GM06990 (cell line): Measurements from ENCODE around the gene LRP1.
A peak's percentile ranks its signal among the peaks of the same experiment; 100 is the strongest.

Experiments used
- DNase-seq: peaks from one replicate; pipeline ENCODE4 v3.0.0-alpha.2; 2011; ENCODE audit not compliant: insufficient read length; ENCODE audit errors: extremely low read depth
- H3K27me3 ChIP-seq: replicated peaks from 2 replicates; pipeline ENCODE4 v1.6.0; 2011; ENCODE audit warnings: low read length; ENCODE audit not compliant: control insufficient read depth, insufficient read depth
- H3K36me3 ChIP-seq: 2 replicates; pipeline ENCODE4 v1.5.1; 2011; ENCODE audit warnings: low read length; ENCODE audit not compliant: control insufficient read depth, insufficient read depth
- H3K4me3 ChIP-seq: replicated peaks from 2 replicates; pipeline ENCODE4 v1.5.1; 2011; ENCODE audit warnings: low read depth, mild to moderate bottlenecking, control low read depth, low read length
- CTCF ChIP-seq: IDR thresholded peaks from 2 replicates; pipeline ENCODE4 v1.5.1; 2011; ENCODE audit warnings: low read length, control low read depth, mild to moderate bottlenecking, inconsistent platforms; ENCODE audit not compliant: insufficient read depth, poor library complexity, severe bottlenecking

The LRP1 gene

GRCh38 chr12:57226588-57227314 lies 98.5 kb downstream of the LRP1 start:
- Histone ChIP-seq H3K4me3 (no peak overlapping the region), H3K36me3 (peaks cover 6% of the 10 kb centered on the region), H3K27me3 (peaks cover 5% of the 10 kb centered on the region; the same call in 1 of the 2 replicates)
- DNase-seq = peak; percentile 47
- no peak for TF ChIP-seq CTCF

DNA sequence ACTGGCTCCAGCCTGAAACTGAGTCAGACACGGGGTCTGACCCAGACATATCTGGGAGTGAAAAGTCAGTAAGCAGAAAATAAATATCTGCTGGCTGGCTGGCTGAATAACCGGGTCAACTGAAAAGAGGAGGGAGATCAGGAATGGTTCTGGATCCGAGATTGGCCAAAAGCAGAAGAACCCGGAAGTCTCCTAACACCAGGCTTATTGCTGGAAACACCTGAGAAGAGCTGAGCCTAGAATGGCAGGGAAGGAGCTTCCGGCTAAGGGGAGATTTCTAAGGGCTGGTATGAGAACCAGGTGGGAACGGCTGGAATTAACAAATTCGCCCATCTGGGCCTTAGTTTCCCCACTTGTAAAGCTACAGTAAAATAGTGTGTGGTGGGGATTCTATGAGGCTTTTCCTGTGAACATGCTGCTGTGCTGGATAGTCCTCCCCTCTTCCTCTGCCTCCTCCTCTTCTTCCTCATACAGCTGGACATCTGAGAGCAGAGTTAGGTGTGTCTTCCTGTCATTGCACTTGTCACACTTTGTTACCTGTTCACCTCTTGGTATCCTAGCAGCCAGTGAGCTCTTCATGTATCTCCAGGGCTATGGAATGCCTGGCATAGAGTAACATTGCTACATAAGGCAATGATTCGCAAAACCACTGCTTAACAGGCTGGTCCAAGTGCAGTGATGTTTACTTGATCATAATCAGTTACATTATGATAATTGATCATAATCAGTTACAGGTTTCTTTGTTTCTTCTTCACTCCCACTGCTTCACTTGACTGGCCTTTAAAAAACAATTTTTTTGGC lies 99.2 kb downstream of the LRP1 start:
- Histone ChIP-seq H3K4me3 (no peak overlapping the region), H3K27me3 (peaks cover 5% of the 10 kb centered on the region; the same call in 1 of the 2 replicates), H3K36me3 (peaks cover 13% of the 10 kb centered on the region)
- TF ChIP-seq CTCF = no peak
- no peak for DNase-seq

- H3K36me3 ChIP-seq = peaks cover 26% of the 10 kb centered on the region
- peaks cover 1% of the 10 kb centered on the region; the same call in 1 of the 2 replicates for H3K27me3 ChIP-seq
- peak overlapping the region; percentile 81 for H3K4me3 ChIP-seq
- TF ChIP-seq CTCF = no peak
- no peak for DNase-seq
Measured at GRCh38 chr12:57229046-57229633, 100.9 kb downstream of the LRP1 start.

- no peak for TF ChIP-seq CTCF
- peaks cover 28% of the 10 kb centered on the region for H3K36me3 ChIP-seq
- H3K27me3 ChIP-seq = peaks cover 1% of the 10 kb centered on the region; the same call in 1 of the 2 replicates
- H3K4me3 ChIP-seq = peak within 1 kb of the TSS; percentile 81
- peak; percentile 86 for DNase-seq
Measured at GRCh38 chr12:57229634-57230380, 101.5 kb downstream of the LRP1 start, which contains the start of gene SHMT2. SHMT2 (plus strand) TSS chr12:57229711; CDS start chr12:57229779, 68 bp downstream.

GRCh38 chr12:57230381-57231155 lies 102.3 kb downstream of the LRP1 start:
- peaks cover 31% of the 10 kb centered on the region for H3K36me3 ChIP-seq
- DNase-seq = no peak
- H3K27me3 ChIP-seq = peaks cover 1% of the 10 kb centered on the region; the same call in 1 of the 2 replicates
- TF ChIP-seq CTCF = no peak
- peak overlapping the region; percentile 81 for H3K4me3 ChIP-seq
